Transverse colon (tissue), 4 donors: ENCODE results near the gene TRPM8. TPM values are rescaled to one million over a fixed set of nuclear protein-coding genes. Genes with fewer than 3 reads are reported as not detected.

ENCODE experiments used
- DNase-seq: peaks from one replicate; pipeline ENCODE4 v3.0.0-alpha.2; 2019
- H3K27ac ChIP-seq, 4 donors: fragments of 200-600 bp; sonication (generic); 2 replicates each; pipeline ENCODE4 v1.5.1; 2016 to 2018; ENCODE audit warnings: inconsistent platforms in 4 of 4
- H3K27me3 ChIP-seq: fragments of 200-600 bp; sonication (generic); 2 replicates; pipeline ENCODE4 v1.5.1; 2017; ENCODE audit warnings: inconsistent platforms
- H3K36me3 ChIP-seq, 4 donors: fragments of 200-600 bp; sonication (generic); 2 replicates each; pipeline ENCODE4 v1.5.1; 2017 to 2019; ENCODE audit warnings: inconsistent platforms in 4 of 4
- H3K4me1 ChIP-seq, 4 donors: fragments of 200-600 bp; sonication (generic); 2 replicates each; pipeline ENCODE4 v1.5.1; 2017 to 2020; ENCODE audit warnings: inconsistent platforms in 4 of 4
- H3K4me3 ChIP-seq, 4 donors: fragments of 200-600 bp; sonication (generic); 1 replicate in 1 of 4; 2 replicates in 3 of 4; pipeline versions ENCODE4 v1.5.1 to v1.6.1; 2017 to 2019; ENCODE audit warnings: inconsistent platforms in 4 of 4
- H3K9me3 ChIP-seq, 2 donors: fragments of 200-600 bp; sonication (generic); 2 replicates each; pipeline ENCODE4 v1.5.1; 2017 to 2019; ENCODE audit warnings: inconsistent platforms in 2 of 2
- EP300 ChIP-seq: sonication (generic); formaldehyde crosslinking; IDR thresholded peaks from one replicate; pipeline ENCODE4 v1.6.1; 2017; ENCODE audit warnings: antibody characterized with exemption, low read depth
- POLR2A ChIP-seq: fragments of 450-650 bp; IDR thresholded peaks from one replicate; pipeline ENCODE4 v1.6.1; 2016; ENCODE audit warnings: antibody characterized with exemption, mild to moderate bottlenecking, moderate library complexity
- POLR2AphosphoS5 ChIP-seq, 3 donors: sonication (generic); formaldehyde crosslinking; IDR thresholded peaks; one replicate each; pipeline ENCODE4 v1.6.1; 2016; ENCODE audit warnings: antibody characterized with exemption in 3 of 3
- WGBS, 2 donors: methylation state at CpG; one replicate each; pipeline ENCODE4 v1.1.5; 2018; ENCODE audit warnings: low coverage in 1 of 2; 5-methylcytosine and 5-hydroxymethylcytosine counted together
- in situ Hi-C, 4 donors: fragments of 200-750 bp; cut with MboI; loops; one replicate each; pipeline versions ENCODE4 v1.15.0 to v1.15.1; 2017; ENCODE audit warnings: low sequenced_read_pairs in 3 of 4, low pct_ligation_motif_present in 1 of 4, low pct_unique_long_range_greater_than_20kb in 1 of 4
- intact Hi-C: fragments of 100-400 bp; cut with DNase I; formaldehyde crosslinking; loops from one replicate; pipeline ENCODE4 v1.15.1; 2023; ENCODE audit warnings: low total_unique reads
- total RNA-seq, 4 donors: library from RNA; depleted of rRNA; stranded (reverse); fragments of >200 nt; gene quantifications; one replicate each; pipeline ENCODE4 v1.1.0, GENCODE V29; 2016
- TF ChIP-seq, protein P1 (sequence below), 5 experiments: fragments of 200-600 bp in 3 of 5; fragments of 450-650 bp in 2 of 5; sonication (generic) in 3 of 5; IDR thresholded peaks; 1 replicate in 2 of 5; 2 replicates in 3 of 5; pipeline ENCODE4 v1.5.1; 2016 to 2017; ENCODE audit warnings: antibody characterized with exemption in 5 of 5, inconsistent platforms in 3 of 5, mild to moderate bottlenecking in 2 of 5, moderate library complexity in 1 of 5

The TRPM8 gene
- total RNA-seq, 4 donors from 2014 or later, result not detected

DNA sequence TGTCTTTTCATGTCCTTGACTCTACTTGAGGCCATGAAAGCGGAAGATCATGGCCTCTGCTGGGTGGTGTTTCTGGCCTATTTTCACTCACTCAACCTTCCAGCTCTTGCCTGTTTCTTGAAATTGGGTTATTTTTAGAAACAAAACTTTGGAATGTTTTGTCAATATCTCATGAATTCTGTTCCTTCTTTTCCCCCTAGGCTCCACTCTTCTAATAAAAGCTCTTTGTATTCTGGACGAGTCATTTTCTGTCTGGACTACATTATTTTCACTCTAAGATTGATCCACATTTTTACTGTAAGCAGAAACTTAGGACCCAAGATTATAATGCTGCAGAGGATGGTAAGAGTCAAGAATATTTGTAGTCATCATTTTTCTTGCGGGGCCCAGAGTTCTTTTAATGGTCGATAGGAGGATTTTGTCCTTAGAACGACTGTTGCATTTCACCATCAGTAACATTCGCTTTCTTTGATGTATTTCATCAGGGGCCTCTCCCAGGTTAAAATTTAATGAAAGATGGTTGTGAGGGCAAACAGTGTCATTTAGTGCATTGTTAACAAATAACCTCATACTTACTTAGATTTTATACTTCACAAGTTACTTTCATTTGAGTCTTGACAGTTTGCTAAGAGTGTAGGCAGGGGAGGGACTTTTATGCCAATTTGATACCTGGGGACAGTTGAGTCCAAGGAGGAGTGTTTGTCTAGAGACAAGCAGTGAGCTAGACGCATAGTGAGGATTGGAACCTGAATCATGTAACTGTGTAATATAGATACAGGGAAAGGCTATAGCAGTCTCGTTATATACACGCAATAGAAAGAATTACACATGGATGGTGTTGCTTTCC lies 64.6 kb downstream of the TRPM8 start:
- TF ChIP-seq, protein P1, sequence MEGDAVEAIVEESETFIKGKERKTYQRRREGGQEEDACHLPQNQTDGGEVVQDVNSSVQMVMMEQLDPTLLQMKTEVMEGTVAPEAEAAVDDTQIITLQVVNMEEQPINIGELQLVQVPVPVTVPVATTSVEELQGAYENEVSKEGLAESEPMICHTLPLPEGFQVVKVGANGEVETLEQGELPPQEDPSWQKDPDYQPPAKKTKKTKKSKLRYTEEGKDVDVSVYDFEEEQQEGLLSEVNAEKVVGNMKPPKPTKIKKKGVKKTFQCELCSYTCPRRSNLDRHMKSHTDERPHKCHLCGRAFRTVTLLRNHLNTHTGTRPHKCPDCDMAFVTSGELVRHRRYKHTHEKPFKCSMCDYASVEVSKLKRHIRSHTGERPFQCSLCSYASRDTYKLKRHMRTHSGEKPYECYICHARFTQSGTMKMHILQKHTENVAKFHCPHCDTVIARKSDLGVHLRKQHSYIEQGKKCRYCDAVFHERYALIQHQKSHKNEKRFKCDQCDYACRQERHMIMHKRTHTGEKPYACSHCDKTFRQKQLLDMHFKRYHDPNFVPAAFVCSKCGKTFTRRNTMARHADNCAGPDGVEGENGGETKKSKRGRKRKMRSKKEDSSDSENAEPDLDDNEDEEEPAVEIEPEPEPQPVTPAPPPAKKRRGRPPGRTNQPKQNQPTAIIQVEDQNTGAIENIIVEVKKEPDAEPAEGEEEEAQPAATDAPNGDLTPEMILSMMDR (IDR thresholded peaks at IDR 0.05), result no peak
- TF ChIP-seq POLR2A, result no peak
- TF ChIP-seq EP300, result no peak
- no peak for TF ChIP-seq POLR2AphosphoS5 (IDR thresholded peaks at IDR 0.05)
- intact Hi-C loops (no loop called here), in situ Hi-C loops (loop anchor here in 3 of 4 donors (25.0 kb wide), 4 partner anchors 306 to 556 kb away; partner anchors contain the start of gene ARL4C (in 1 of the 3))
- H3K4me1 ChIP-seq, result no peaks in the 10 kb centered on the region
- no peak for DNase-seq
- H3K9me3 ChIP-seq, result no peaks in the 10 kb centered on the region
- H3K36me3 ChIP-seq, result no peaks in the 10 kb centered on the region
- no peak overlapping the region for H3K27ac ChIP-seq
- no peak overlapping the region for H3K4me3 ChIP-seq
- WGBS, 2 donors, result 52 to 57% methylated on average over 8 to 9 of the region's 9 CpGs
- H3K27me3 ChIP-seq, result no peaks in the 10 kb centered on the region

DNA sequence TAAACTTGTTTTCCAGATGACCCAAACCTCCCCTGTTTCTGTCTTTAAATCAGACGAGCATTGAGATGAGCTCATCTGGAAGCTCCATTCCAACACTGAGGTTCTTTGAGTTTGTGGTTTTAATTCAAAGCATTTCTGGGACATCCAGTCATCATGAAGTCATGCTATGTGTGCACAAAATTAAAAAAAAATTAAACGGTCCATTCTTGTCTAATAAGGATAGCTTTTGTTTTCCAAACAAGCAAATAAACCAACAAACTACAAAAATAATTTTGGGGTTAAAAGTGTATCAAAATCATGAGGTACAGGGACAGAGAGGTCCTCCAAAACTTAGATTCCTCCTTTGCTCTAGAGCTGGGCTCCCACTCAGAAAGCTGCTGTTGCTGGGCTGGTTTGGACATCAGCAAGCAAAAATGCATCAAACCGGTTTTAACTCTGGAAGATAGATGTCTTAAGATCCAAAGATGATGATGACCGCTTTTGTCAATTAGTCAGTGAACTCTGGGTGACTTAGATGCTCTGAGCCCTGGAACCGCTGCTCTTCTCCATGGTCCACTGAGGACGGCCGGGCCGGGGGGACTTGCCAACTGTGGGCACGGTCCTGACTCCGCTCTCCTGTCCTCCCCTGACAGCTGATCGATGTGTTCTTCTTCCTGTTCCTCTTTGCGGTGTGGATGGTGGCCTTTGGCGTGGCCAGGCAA lies 65.4 kb downstream of the TRPM8 start:
- no peaks in the 10 kb centered on the region for H3K27me3 ChIP-seq
- WGBS, 2 donors, result 71 to 83% methylated on average over 2 to 13 of the region's 13 CpGs
- H3K36me3 ChIP-seq, result no peaks in the 10 kb centered on the region
- in situ Hi-C loops (loop anchor here in 3 of 4 donors (25.0 kb wide), 4 partner anchors 305 to 555 kb away; partner anchors contain the start of gene ARL4C (in 1 of the 3)), intact Hi-C loops (no loop called here)
- DNase-seq, result no peak
- H3K4me1 ChIP-seq, result no peaks in the 10 kb centered on the region
- no peaks in the 10 kb centered on the region for H3K9me3 ChIP-seq
- no peak for TF ChIP-seq POLR2A
- TF ChIP-seq, protein P1 (IDR thresholded peaks at IDR 0.05), result no peak
- no peak for TF ChIP-seq POLR2AphosphoS5 (IDR thresholded peaks at IDR 0.05)
- TF ChIP-seq EP300, result no peak
- no peak overlapping the region for H3K27ac ChIP-seq
- H3K4me3 ChIP-seq, result no peak overlapping the region

GRCh38 chr2:233983445-233983844 lies 66.3 kb downstream of the TRPM8 start:
- intact Hi-C loops, result no loop called here
- no peak for TF ChIP-seq EP300
- TF ChIP-seq, protein P1 (IDR thresholded peaks at IDR 0.05), result no peak
- TF ChIP-seq POLR2AphosphoS5 (IDR thresholded peaks at IDR 0.05), result no peak
- no peak for TF ChIP-seq POLR2A
- H3K9me3 ChIP-seq, result no peaks in the 10 kb centered on the region
- H3K4me1 ChIP-seq, result no peaks in the 10 kb centered on the region
- H3K27ac ChIP-seq, result no peak overlapping the region
- 86 to 90% methylated on average over 4 to 6 of the region's 6 CpGs for WGBS, 2 donors
- H3K4me3 ChIP-seq, result no peak overlapping the region
- H3K36me3 ChIP-seq, result no peaks in the 10 kb centered on the region
- no peak for DNase-seq
- in situ Hi-C loops, result loop anchor here in 3 of 4 donors (25.0 kb wide), 4 partner anchors 304 to 554 kb away; partner anchors contain the start of gene ARL4C (in 1 of the 3)
- no peaks in the 10 kb centered on the region for H3K27me3 ChIP-seq

- Histone ChIP-seq H3K36me3 (no peaks in the 10 kb centered on the region), H3K27ac (no peak overlapping the region), H3K4me3 (no peak overlapping the region), H3K9me3 (no peaks in the 10 kb centered on the region), H3K4me1 (no peaks in the 10 kb centered on the region), H3K27me3 (peaks cover 5% of the 10 kb centered on the region)
- TF ChIP-seq, protein P1 (IDR thresholded peaks at IDR 0.05), result no peak
- TF ChIP-seq EP300 (no peak), POLR2A (no peak), POLR2AphosphoS5 (IDR thresholded peaks at IDR 0.05) (no peak)
- in situ Hi-C loops (loop anchor here in 3 of 4 donors (25.0 kb wide), 4 partner anchors 299 to 549 kb away; partner anchors contain the start of gene ARL4C (in 1 of the 3)), intact Hi-C loops (no loop called here)
- WGBS, 2 donors, result 94% methylated on average over 2 of the region's 2 CpGs; no CpG with 5 or more reads in 1 of the 2 donors
- DNase-seq, result no peak
Measured at GRCh38 chr2:233988581-233988980, 71.4 kb downstream of the TRPM8 start.
